ENCODE results near the gene GPATCH8.

GRCh38 chr17:44376779-44377178 is 126.4 kb downstream of the GPATCH8 start:
- no peak for TF ChIP-seq CTCF (IDR thresholded peaks at IDR 0.05)
- no peak for TF ChIP-seq POLR2A (IDR thresholded peaks at IDR 0.05)

Measured in body of pancreas (tissue), 4 donors.